ENCODE measurements around the gene ENO1.
"Not testable (repeated sequence)": the region's sequence is repeated elsewhere in the genome, so short reads cannot be mapped to it uniquely, and the experiment has no call there.

Gene ENO1

DNA sequence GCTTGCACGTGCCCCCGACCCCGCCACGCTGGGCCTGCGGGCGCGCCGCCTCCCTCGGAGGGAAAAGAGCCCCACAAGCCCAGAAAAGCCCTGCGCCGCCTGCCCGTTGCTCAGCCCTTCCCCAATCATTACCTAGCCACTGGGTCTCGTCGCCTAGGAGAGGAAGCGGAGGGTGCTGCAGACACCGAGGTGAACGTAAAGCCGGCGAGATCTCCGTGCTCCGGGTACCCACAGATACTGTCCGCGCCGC lies at the start of gene ENO1:
Gene ENO1, minus strand, starts transcription at position 239 of the 250 bp plus-strand sequence. CDS start 3,778 bp downstream, outside the sequence.
- DNase-seq (ENCODE audit: low spot score), result no peak

- DNase-seq (ENCODE audit: low spot score), result no peak
Observed at GRCh38 chr1:8926707-8927694, 48.5 kb upstream of the ENO1 start.

DNA sequence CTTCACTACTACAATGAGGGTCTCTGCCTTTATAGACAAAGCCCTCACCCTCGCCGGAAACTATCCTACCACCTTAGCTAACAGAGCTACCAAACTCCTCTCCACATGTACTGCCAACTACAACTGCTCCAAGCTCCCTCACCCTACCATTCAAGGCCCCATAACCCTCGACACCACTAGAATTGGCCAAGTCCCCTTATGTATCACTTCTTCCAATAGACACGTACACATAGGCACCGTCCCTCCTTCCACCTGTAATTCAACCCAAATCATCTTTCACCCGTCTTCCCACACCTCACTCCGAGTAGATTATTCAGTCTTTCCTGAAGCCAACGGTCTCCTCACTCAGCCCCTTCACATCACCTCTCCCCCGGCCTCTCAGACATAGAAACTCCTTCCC lies 47.5 kb upstream of the ENO1 start:
- no peak for DNase-seq (ENCODE audit: low spot score)

- DNase-seq (ENCODE audit: low spot score), result no peak
Observed at GRCh38 chr1:8925406-8925805, 46.9 kb upstream of the ENO1 start.

GRCh38 chr1:8922962-8923361 lies 44.5 kb upstream of the ENO1 start:
- DNase-seq (ENCODE audit: low spot score), result no peak

DNA sequence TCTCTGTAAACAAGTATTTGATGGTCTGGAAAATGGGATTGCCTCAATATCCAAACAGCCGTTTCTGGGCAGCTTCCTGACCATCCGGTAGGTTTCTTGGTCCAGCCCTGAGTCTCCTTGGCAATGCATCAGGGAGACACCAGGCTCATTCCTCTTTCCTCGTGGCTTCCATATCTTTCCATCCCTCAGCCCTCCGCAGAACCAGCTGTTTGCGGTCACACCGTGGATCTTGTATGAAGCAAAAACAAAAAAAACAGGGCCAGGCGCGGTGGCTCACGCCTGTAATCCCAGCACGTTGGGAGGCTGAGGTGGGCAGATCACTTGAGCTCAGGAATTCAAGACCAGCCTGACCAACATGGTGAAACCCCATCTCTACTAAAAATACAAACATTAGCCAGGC lies 39.0 kb upstream of the ENO1 start:
- DNase-seq (ENCODE audit: low spot score), result not testable (repeated sequence)

- no peak for DNase-seq (ENCODE audit: low spot score)
Observed at GRCh38 chr1:8915446-8915845, 37.0 kb upstream of the ENO1 start.

- no peak for DNase-seq (ENCODE audit: low spot score)
Observed at GRCh38 chr1:8914466-8914865, 36.0 kb upstream of the ENO1 start.

- DNase-seq (ENCODE audit: low spot score), result no peak
Observed at GRCh38 chr1:8913457-8913856, 35.0 kb upstream of the ENO1 start.

DNA sequence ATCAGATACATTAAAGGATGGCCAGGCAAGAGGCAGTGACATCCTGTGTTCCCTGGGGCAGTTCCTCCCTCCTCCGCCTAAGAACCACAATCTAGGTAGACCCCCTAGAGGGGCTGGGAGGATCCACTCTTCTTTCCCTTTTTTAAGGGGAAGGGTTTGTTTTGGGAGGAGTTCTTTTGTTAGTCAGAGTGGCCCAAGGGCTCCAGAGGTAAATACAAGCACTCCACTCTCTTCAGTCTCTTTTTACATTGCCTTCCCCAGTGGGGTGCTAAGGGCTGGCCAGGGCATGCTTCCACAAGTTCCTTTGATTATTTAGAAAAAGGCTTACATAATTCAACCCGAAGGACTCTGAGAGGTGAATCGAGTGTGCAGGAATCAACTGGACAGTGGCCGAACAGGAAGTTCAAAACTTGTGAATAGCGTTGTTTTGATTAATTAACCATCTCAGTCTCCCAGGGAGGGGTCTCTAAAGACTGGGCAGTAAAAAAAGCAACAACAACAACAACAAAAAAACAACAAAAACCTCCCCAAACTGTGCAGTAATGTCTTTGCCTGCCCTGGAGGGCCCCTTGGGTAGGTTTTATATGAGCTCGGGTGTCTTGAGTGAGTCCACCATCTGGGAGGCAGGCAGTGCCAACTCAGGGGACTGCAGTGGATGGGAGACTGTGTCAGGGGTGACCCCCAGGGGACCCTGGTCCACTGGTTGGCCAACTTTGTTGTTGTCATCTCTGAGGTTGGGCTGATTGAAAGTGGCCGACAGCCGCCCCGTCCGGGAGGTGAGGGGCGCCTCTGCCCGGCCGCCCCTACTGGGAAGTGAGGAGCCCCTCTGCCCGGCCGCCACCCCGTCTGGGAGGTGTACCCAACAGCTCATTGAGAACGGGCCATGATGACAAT lies 33.2 kb upstream of the ENO1 start:
- DNase-seq (ENCODE audit: low spot score), result no peak

- peak; percentile 52 for DNase-seq (ENCODE audit: low spot score)
Observed at GRCh38 chr1:8910914-8911313, 32.4 kb upstream of the ENO1 start.

- no peak for DNase-seq (ENCODE audit: low spot score)
Observed at GRCh38 chr1:8910331-8910730, 31.8 kb upstream of the ENO1 start.

GRCh38 chr1:8908388-8909151 lies 30.1 kb upstream of the ENO1 start:
- no peak for DNase-seq (ENCODE audit: low spot score)

DNA sequence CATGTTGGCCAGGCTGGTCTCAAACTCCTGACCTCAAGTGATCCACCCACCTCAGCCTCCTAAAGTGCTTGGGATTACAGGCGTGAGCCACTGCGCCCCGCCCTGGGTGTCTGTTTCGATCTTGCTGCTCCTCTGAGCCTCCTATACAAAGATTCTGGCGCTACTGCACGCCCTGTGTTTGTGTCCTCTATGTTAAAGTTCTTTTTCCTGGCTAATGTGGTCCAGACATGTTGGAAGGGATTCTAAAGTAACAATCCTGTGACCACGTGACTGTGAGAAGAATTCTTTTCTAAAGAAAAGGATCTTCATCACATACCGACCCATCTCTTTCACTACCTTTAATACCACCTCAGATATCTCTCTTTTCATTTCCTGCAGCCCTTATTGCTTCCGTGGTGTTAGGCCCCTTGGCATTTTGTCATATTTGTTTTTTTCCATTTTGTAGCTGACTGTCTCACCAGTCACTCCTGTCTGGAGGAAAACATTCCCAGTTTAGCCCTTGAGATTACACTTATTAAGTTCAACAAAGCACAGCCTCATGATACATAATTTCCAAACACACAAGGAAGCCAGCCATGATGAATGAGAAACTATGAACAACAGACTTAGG lies 27.2 kb upstream of the ENO1 start:
- DNase-seq (ENCODE audit: low spot score), result no peak

- DNase-seq (ENCODE audit: low spot score), result peak; percentile 91
Observed at GRCh38 chr1:8903908-8904650, 25.6 kb upstream of the ENO1 start.

DNA sequence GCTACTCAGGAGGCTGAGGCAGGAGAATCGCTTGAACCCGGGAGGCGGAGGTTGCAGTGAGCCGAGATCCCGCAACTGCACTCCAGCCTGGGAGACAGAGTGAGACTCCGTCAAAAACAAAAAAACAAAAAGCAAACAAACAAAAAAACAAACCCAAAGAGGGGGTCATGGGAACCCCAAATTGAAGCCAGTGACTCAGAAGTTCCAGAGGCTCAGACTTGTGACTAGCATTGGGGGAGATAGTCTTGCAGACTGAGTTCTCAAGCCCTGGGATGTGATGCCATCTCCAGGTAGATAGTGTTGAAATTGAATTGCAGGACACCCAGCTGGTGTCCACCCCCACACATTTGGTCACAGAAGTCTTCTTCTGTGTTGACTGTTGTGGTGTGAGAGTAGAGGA lies 24.9 kb upstream of the ENO1 start:
- DNase-seq (ENCODE audit: low spot score), result no peak

GRCh38 chr1:8902765-8903164 lies 24.3 kb upstream of the ENO1 start:
- DNase-seq (ENCODE audit: low spot score), result no peak

DNA sequence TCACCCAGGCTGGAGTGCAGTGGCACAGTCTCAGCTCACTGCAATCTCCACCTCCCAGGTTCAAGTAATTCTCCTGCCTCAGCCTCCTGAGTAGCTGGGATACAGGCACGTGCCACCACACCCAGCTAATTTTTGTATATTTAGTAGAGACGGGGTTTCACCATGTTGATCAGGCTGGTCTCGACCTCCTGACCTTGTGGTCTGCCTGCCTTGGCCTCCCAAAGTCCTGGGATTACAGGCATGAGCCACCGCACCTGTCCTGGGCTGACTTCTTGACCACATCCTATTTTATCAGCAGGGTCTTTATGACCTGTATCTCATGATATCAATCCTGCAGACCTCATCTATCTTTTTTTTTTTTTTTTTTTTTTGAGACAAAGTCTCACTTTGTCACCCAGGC lies 22.2 kb upstream of the ENO1 start:
- not testable (repeated sequence) for DNase-seq (ENCODE audit: low spot score)

- no peak for DNase-seq (ENCODE audit: low spot score)
Observed at GRCh38 chr1:8899046-8899445, 20.6 kb upstream of the ENO1 start.

DNA sequence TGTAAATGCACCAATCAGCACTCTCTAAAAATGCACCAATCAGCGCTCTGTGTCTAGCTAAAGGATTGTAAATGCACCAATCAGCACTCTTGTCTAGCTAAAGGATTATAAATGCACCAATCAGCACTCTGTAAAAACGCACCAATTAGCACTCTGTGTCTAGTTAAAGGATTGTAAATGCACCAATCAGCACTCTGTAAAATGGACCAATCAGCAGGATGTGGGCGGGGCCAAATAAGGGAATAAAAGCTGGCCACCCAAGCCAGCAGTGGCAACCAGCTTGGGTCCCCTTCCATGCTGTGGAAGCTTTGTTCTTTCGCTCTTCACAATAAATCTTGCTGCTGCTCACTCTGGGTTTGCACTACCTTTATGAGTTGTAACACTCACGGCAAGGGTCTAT lies 19.9 kb upstream of the ENO1 start:
- DNase-seq (ENCODE audit: low spot score), result not testable (repeated sequence)

- DNase-seq (ENCODE audit: low spot score), result not testable (repeated sequence)
Observed at GRCh38 chr1:8897505-8897904, 19.0 kb upstream of the ENO1 start.

Measured in hepatic stellate cell (primary cell).